Eye (tissue), 1 donor: Measurements from ENCODE around the gene TMC8.

Experiments used
- DNase-seq: peaks from one replicate; pipeline ENCODE4 v3.0.0-alpha.2; 2015

TMC8 gene

GRCh38 chr17:78130437-78131101, at the start of gene TMC8:
Gene TMC8 (plus strand): TSS chr17:78130771. CDS start chr17:78131589, 818 bp downstream.
- DNase-seq = no peak

- DNase-seq = no peak
Observed at GRCh38 chr17:78081551-78081950, 49.0 kb upstream of the TMC8 start.

GRCh38 chr17:78082355-78082872, 48.2 kb upstream of the TMC8 start:
- peak; percentile 15 for DNase-seq

GRCh38 chr17:78082988-78083387, 47.6 kb upstream of the TMC8 start:
- DNase-seq = peak; percentile 39

- no peak for DNase-seq
Observed at GRCh38 chr17:78086740-78087139, 43.8 kb upstream of the TMC8 start.

GRCh38 chr17:78088529-78088928, 42.0 kb upstream of the TMC8 start:
- DNase-seq = no peak

GRCh38 chr17:78089576-78090281, 40.8 kb upstream of the TMC8 start:
- no peak for DNase-seq

- no peak for DNase-seq
Observed at GRCh38 chr17:78092794-78093324, 37.7 kb upstream of the TMC8 start.

- DNase-seq = no peak
Observed at GRCh38 chr17:78095035-78095434, 35.5 kb upstream of the TMC8 start.

GRCh38 chr17:78096093-78096492, 34.5 kb upstream of the TMC8 start:
- DNase-seq = no peak

GRCh38 chr17:78101112-78101511, 29.5 kb upstream of the TMC8 start:
- DNase-seq = no peak

GRCh38 chr17:78101542-78101941, 29.0 kb upstream of the TMC8 start:
- DNase-seq = no peak

GRCh38 chr17:78103311-78103710, 27.3 kb upstream of the TMC8 start:
- DNase-seq = no peak

- DNase-seq = no peak
Observed at GRCh38 chr17:78104540-78104941, 26.0 kb upstream of the TMC8 start.

- peak; percentile 24 for DNase-seq
Observed at GRCh38 chr17:78105101-78105500, 25.5 kb upstream of the TMC8 start.

- no peak for DNase-seq
Observed at GRCh38 chr17:78105551-78105950, 25.0 kb upstream of the TMC8 start.

- no peak for DNase-seq
Observed at GRCh38 chr17:78106211-78106610, 24.4 kb upstream of the TMC8 start.

GRCh38 chr17:78107457-78107856, 23.1 kb upstream of the TMC8 start:
- peak; percentile 54 for DNase-seq

GRCh38 chr17:78107976-78108725, 22.4 kb upstream of the TMC8 start:
- no peak for DNase-seq

GRCh38 chr17:78108726-78109488, 21.7 kb upstream of the TMC8 start:
- no peak for DNase-seq

- DNase-seq = no peak
Observed at GRCh38 chr17:78109489-78109761, 21.1 kb upstream of the TMC8 start.

GRCh38 chr17:78110363-78111015, 20.1 kb upstream of the TMC8 start:
- no peak for DNase-seq
